Neutrophil (primary cell): ENCODE results near the gene MBNL1.

Experiments used
- H3K27ac ChIP-seq: fragments of 200-600 bp; sonication (generic); 2 replicates; pipeline ENCODE4 v1.5.1; 2016; ENCODE audit warnings: mild to moderate bottlenecking, moderate library complexity
- H3K27me3 ChIP-seq: fragments of 200-600 bp; sonication (generic); 2 replicates; pipeline ENCODE4 v1.6.0; 2016; ENCODE audit warnings: mild to moderate bottlenecking
- H3K36me3 ChIP-seq: fragments of 200-600 bp; sonication (generic); 2 replicates; pipeline ENCODE4 v1.5.1; 2017
- H3K4me1 ChIP-seq, 2 experiments: fragments of 200-600 bp in 1 of 2; sonication (generic) in 1 of 2; 1 replicate in 1 of 2; 2 replicates in 1 of 2; pipeline versions ENCODE4 v1.5.1 to v1.6.1; 2013 to 2016; ENCODE audit warnings: low read depth in 1 of 2, low read length in 1 of 2, mild to moderate bottlenecking in 1 of 2, moderate library complexity in 1 of 2; ENCODE audit not compliant: control insufficient read depth in 1 of 2, insufficient read depth in 1 of 2
- H3K4me3 ChIP-seq, 2 experiments: fragments of 200-600 bp in 1 of 2; sonication (generic) in 1 of 2; 1 replicate in 1 of 2; 2 replicates in 1 of 2; pipeline ENCODE4 v1.5.1; 2013 to 2016; ENCODE audit warnings: low read depth in 1 of 2, low read length in 1 of 2, mild to moderate bottlenecking in 1 of 2, moderate library complexity in 1 of 2
- H3K9me3 ChIP-seq: fragments of 200-600 bp; sonication (generic); 2 replicates; pipeline ENCODE4 v1.5.1; 2016
- TF ChIP-seq, protein P1 (sequence below): fragments of 200-600 bp; sonication (generic); IDR thresholded peaks from 2 replicates; pipeline ENCODE4 v1.5.1; 2016; ENCODE audit warnings: antibody characterized with exemption

MBNL1 gene

DNA sequence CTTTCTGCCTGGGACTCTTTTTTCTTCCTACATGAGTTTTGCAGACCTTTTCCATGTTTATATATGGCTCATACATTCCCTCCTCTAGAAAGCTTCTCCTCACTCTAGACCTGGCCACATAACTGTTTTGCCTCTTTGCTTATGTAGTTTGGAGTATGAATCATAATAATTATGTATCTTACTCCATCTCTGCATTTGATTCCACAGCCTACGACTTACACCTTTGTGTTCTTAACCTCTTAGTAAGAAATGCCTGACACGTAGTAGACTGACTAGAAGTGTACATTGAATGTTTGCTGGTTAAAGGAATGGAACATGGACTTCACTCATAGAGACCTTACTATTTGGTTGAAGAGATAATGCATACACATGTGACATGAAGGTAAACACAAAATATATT is 56.4 kb downstream of the MBNL1 start:
- TF ChIP-seq, protein P1, sequence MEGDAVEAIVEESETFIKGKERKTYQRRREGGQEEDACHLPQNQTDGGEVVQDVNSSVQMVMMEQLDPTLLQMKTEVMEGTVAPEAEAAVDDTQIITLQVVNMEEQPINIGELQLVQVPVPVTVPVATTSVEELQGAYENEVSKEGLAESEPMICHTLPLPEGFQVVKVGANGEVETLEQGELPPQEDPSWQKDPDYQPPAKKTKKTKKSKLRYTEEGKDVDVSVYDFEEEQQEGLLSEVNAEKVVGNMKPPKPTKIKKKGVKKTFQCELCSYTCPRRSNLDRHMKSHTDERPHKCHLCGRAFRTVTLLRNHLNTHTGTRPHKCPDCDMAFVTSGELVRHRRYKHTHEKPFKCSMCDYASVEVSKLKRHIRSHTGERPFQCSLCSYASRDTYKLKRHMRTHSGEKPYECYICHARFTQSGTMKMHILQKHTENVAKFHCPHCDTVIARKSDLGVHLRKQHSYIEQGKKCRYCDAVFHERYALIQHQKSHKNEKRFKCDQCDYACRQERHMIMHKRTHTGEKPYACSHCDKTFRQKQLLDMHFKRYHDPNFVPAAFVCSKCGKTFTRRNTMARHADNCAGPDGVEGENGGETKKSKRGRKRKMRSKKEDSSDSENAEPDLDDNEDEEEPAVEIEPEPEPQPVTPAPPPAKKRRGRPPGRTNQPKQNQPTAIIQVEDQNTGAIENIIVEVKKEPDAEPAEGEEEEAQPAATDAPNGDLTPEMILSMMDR: no peak
- H3K27ac ChIP-seq: peak overlapping the region; percentile 11
- no peaks in the 10 kb centered on the region for H3K27me3 ChIP-seq
- no peaks in the 10 kb centered on the region for H3K9me3 ChIP-seq
- peaks cover 32 to 47% of the 10 kb centered on the region in 2 experiments for H3K4me1 ChIP-seq
- no peak overlapping the region for H3K4me3 ChIP-seq
- H3K36me3 ChIP-seq: no peaks in the 10 kb centered on the region

DNA sequence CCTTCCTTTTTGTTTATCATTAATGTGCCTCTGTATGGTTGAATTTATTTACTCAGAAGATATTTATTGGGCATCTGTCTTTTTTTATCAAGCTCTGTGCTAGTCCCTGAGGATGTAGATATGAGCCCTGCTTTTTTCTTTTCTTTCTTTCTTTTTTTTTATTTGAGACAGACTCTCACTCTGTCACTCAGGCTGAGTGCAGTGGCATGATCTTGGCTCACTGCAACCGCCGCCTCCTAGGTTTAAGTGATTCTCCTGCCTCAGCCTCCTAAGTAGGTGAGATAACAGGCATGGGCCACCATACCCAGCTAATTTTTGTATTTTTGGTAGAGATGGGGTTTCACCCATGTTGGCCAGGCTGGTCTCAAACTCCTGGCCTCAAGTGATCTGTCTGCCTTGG is 58.5 kb downstream of the MBNL1 start:
- peaks cover 33 to 52% of the 10 kb centered on the region in 2 experiments for H3K4me1 ChIP-seq
- H3K36me3 ChIP-seq: no peaks in the 10 kb centered on the region
- no peaks in the 10 kb centered on the region for H3K9me3 ChIP-seq
- no peak overlapping the region for H3K4me3 ChIP-seq
- H3K27me3 ChIP-seq: no peaks in the 10 kb centered on the region
- TF ChIP-seq, protein P1: no peak
- no peak overlapping the region for H3K27ac ChIP-seq

DNA sequence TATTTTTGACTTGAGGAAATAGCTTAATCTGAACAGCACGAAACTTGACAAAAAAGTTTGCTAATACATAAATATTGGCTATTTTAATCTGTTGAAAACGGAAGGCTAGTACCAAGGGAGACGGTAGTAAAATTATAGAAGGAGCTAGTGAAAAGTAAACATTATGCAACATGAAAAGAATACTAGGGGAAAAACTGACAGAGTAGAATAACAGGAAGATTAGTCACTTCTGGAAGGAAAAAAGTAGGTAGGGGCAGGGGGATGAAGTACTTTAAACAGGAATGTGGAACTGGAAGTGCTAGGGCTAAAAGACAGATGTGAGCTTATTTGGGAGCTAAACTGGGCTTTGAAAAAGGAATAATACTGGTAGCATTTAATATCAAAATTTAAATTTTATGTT is 60.1 kb downstream of the MBNL1 start:
- no peaks in the 10 kb centered on the region for H3K36me3 ChIP-seq
- H3K4me1 ChIP-seq: peaks cover 18 to 36% of the 10 kb centered on the region in 2 experiments
- TF ChIP-seq, protein P1: no peak
- H3K27ac ChIP-seq: peak overlapping the region; percentile 50
- no peaks in the 10 kb centered on the region for H3K9me3 ChIP-seq
- no peaks in the 10 kb centered on the region for H3K27me3 ChIP-seq
- no peak overlapping the region for H3K4me3 ChIP-seq

DNA sequence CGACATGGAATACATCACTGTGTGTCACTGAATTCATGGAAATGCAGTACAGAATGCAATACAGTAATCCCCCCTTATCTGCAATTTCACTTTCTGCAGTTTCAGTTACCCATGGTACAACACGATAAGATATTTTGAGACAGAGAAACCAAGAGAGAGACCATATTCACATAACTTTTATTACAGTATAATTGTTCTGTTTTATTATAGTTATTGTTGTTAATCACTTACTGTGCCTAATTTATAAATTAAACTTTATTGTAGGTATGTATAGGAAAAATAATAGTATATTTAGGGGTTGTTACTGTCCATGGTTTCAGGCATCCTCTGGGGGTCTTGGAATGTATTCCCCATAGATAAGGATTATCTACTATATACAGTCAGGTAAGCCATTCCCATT is 61.8 kb downstream of the MBNL1 start:
- TF ChIP-seq, protein P1: no peak
- no peak overlapping the region for H3K4me3 ChIP-seq
- no peaks in the 10 kb centered on the region for H3K9me3 ChIP-seq
- no peaks in the 10 kb centered on the region for H3K27me3 ChIP-seq
- H3K36me3 ChIP-seq: no peaks in the 10 kb centered on the region
- H3K27ac ChIP-seq: peak overlapping the region; percentile 64
- peaks cover 12 to 32% of the 10 kb centered on the region in 2 experiments for H3K4me1 ChIP-seq

DNA sequence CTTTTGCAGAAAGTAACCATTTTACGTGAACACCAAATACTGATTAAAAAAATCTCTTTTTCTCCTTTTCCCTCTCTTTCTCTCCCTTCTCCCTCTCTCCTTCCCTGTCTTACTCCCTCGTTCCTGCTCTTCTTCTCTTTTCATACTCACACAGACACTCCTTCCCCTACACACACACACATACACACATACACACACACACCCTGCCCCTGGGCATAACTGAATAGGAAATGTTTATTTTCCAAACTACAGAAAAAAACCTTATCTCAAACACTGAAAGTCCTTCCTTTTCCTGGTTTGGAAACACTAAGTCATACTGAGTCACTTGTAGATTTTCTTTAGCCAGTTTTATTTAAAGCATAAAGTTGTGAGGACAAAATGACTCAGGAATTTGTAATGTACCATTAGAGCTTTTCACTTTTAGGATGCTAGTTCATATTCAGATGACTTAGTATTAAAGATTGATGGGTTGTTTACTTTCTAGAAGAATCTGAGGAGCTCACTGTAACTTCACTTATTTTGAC is 62.4 kb downstream of the MBNL1 start:
- no peaks in the 10 kb centered on the region for H3K27me3 ChIP-seq
- H3K4me1 ChIP-seq: peaks cover 15 to 36% of the 10 kb centered on the region in 2 experiments
- no peaks in the 10 kb centered on the region for H3K36me3 ChIP-seq
- H3K4me3 ChIP-seq: no peak overlapping the region
- H3K9me3 ChIP-seq: no peaks in the 10 kb centered on the region
- peak overlapping the region; percentile 64 for H3K27ac ChIP-seq
- TF ChIP-seq, protein P1: no peak
